GM19455 (cell line): Measurements from ENCODE around the gene CDK15.

Source experiments
- ATAC-seq: cut with Tn5 transposase; IDR thresholded peaks from one replicate; pipeline ENCODE4 v1.9.1; 2021; ENCODE audit not compliant: unreplicated experiment

Gene CDK15

DNA sequence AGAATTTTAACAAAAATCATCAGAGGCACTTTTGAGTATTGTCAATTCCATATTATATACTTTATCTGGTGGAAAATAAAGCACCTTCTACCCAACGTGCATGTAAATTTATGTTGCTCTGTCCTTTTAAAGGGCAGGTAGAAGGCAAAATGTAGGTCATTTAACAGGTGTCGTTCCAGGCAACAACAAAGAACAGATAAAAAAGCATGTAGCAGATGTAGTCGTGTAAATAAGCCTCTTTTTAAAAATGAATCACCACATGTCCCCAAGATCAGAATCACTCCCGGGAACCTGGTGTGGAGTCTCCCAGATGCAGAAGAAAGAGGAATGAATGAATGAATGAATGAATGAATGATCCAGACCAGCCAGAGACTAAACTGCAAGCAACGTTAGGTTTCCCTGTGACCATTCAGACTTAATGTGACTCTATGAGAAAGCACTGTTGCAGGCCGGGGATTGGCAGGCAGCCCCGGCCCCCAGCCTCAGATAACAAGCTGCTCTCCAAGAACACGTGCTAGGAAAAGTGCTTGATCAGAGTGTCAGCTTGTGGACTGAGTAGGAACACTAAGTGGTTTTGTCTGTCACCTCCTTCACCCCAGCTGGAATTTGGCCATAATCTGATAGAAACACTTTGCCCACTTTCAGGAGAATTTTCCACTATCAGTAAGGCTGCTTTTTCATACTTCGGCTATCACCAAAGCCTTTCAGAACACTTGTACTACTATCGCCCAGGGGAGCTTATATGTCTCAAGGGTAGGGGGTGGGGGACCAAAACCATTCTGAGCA is 100.6 kb downstream of the CDK15 start:
- no peak for ATAC-seq

DNA sequence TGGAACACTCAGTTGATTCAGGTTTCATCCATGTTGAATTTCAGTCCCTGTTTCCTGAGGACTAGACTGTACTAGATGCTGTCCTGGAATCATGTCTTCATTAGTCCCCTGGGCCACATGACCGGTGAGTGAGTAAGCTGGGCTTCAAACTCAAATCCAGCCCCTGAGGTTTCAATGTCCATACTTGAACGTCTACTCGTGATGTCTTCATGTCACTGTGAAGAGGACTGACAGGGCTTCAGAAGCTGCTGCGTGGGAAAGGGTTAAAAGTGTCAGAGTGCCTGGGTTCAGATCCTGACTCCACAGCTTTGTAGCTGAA is 101.2 kb downstream of the CDK15 start:
- ATAC-seq, result no peak

DNA sequence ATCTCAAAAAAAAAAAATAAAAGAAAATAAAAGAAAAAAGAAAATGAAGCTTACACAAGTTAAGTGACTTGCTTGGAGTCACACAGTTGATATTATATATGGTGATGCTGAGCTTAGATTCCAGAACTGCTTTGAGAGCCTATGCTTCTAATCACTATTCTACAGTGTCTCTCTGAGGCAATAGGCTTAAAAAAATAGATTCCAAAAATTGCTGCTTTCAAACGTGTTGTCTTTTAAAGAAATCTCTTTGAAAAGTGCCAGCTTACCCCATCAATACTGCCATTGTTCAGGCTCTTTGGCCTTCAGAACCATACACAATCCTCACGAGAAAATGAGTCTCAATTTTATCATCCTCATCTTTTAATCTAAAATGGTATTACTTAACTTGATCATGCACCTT is 102.6 kb downstream of the CDK15 start:
- no peak for ATAC-seq

DNA sequence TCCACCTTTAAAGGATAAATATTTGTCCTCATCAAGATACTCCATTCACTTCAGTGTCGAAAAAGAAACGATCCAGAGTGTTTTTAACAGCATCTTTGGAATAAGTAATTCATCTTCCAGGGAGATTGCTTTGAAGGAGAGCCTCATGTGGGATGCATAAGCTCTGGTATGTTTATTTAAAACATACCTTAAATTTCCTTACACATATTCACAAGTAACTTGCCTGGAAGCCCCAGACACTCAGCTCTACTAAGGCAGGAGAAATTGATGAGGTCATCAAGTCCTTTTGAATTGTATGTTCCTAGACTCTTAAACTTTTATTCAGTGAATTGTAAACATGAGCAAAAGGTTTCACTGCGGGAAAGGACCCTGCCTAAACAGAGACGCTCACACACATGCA is 103.0 kb downstream of the CDK15 start:
- no peak for ATAC-seq

DNA sequence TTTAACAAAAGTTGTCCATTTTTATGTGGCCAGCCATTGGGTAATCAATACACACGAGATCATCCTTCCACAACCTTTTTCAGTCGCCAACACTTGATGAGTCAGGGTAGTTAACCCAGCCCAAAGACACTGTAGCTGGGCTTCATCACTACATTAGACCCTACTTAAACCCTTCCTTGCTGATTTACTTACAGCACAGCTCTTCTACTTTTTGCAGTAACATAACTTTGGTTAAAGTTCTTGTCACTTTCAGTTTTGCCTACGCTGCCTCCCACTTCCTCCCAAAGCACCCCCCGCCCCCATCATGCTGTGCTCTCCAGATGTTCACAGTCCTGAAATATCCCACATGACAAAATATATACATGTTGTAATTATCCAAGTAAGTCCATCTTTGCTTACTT is 103.6 kb downstream of the CDK15 start:
- ATAC-seq, result peak; percentile 80

DNA sequence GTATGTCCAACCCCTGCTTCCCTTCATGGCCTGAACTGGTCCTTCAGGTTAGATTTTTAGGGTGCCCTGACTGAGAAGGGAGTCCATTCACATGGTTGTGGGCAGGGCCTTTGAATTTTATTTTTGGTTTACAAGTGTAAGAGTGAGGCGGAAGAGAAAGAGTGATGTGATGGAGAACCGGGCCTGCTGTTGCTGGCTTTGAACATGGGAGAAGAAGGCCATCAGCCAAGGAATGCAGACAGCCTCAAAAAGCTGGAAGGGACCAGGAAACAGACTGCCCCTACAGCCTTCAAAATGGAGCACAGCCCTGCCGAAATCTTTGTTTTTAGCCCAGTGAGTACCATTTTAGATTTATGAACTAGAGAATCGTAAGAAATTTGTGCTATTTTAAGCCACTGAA is 105.0 kb downstream of the CDK15 start:
- ATAC-seq, result no peak

DNA sequence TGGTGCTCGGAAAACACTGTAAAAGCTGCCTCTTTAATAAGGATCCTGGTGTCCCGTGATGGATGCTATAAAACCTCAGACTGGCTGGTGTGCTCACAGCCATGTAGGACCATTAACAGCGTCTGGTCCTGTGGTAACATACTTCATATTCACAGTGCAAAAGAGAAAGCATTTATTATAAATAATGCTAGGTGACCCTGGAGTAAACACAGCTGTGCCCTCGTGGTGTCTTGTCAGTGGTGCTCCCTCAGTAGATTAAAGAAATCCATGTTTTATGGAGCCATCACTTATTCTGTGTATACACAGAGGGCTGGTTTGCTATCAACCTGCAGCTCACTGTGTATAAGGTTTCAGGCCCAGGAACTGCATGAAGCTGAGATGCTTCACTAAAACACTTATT is 106.9 kb downstream of the CDK15 start:
- no peak for ATAC-seq

DNA sequence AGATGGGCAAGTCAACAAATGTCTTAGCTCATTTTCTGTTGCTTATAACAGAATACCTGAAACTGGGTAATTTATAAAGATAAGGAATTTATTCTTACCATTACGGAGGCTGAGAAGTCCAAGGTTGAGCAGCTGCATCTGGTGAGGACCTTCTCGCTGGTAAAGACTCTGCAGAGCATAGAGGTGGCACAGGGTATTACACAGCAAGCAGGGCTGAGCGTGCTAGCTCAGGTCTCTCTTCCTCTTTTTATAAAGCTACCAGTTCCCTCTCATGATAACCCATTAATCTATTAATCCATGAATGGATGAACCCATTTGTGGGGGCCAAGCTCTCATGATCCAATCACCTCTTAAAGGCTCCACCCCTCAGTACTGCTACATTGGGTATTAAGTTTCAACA is 109.1 kb downstream of the CDK15 start:
- peak; percentile 75 for ATAC-seq

DNA sequence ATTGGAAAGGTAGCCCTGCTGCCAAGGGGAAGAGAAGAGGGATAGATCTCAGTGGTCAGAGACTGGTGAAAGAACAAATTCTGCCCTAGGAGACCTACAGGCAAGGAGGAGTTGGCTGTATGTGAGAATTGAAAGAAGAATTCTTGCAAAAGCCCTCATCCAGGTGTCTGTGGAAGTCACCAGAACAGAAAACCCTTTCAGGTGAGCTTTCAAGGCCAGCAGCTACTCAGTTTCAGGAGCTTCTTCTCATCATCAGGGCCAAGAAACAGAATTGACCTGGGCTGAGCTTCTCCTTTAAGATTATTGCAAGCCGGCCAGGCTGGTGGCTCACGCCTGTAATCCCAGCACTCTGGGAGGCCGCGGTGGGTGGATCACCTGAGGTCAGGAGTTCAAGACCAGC is 110.2 kb downstream of the CDK15 start:
- no peak for ATAC-seq

DNA sequence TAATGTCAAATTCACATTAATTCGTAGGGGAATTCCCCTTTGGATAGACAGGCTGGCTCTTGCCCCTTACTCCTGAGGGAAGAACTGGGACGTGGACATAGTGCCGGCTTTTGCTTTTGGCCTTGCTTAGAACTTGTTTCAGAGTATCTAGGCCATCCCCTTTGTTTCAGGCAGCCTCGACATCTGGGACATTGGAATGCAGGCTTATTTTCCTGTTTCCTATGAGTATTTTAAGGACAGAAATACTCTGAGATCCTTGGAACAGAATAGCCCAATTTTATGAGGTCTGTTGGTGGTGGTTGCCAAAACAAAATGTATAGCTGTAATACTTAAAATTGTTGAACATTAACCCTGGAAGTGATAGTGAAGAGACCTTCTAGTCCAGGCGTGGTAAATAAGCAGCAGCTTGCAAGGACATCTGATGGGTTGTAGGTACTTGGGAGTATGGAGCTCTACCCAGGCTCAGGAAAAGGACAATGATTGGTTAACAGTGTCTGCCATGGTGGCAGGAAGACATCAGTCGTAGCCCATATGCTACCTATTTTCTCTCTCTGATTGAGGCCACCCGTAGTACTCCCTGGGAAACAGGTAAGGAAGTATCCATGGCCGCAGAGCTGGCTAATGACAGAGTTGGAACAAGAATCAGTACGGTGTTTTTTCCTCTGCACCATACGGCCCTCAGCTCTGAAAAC is 112.4 kb downstream of the CDK15 start:
- ATAC-seq, result no peak

DNA sequence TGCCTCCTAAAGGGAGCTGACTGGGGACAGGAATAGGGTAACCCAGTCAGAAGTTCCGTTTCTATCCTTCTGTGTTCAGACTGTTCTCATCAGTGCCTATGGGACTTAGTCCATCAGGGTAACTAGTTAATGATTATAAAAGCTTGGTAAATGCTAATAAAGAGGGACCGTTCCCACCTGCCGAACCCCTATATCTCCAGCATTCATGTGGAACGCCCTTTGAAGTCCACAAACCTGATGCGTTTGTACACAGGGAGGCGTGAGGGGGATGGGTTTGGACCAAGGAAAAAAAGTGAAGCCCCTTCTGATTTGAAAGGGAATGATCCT is 112.9 kb downstream of the CDK15 start:
- no peak for ATAC-seq

DNA sequence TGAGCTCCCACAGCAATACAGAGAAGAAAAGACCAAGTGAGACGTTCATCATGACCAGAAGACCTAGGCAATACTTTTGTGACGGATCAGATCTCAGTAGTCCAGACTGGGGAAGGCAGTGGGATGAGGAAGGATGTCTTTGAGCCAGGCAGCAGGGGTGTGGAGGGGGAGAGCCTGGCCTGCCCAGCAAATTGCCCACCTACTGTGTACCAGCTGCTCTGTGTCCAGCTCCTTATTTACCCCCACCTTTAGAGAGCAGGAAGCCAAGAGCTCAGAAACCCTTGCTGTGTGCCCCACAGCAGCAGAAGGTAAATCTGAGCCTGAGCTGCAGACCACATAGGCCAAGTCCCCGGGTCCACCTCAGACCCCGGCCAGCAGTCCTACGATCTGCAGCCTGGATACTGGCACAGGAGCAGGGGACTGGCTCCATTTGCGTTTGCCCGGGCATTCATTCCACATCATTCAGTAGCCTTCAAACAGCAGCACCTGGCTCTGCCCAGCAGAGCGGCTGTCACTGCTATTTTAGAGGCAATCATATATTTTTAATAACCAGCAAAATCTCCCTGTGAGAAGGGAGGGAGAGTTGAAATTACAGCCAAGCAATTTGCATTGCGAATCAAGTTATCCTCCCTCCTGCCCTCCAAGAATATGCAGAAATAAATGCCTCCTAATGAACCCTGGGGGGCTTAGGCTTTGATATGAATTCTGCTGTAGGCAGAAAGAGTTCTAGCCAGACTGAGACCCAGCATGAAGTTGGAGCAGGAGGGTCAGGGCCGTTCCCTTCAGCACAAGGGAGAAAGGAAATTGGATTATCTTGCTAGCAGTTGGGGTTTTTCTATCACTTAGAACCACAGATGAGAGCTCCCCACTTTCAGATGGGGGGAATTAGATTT is 117.3 kb downstream of the CDK15 start:
- no peak for ATAC-seq

DNA sequence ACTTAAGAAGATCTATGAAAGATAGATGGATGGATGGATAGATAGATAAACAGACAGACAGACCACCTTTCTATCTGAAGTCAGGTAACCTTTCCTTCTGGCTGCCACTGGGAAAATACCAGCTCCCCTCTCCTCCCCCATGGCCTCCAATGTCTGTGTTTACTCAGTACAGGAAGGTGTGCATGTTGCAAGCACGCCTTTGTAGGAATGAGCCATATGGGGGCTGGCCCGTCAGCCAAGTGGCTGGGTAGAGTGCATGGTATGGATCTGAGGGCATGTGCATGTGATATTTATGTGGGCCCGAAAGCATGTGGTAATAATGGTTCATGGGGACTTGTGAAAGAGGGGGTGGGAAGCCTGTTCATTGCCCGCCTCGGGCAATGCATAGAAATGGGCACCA is 118.1 kb downstream of the CDK15 start:
- ATAC-seq, result no peak

DNA sequence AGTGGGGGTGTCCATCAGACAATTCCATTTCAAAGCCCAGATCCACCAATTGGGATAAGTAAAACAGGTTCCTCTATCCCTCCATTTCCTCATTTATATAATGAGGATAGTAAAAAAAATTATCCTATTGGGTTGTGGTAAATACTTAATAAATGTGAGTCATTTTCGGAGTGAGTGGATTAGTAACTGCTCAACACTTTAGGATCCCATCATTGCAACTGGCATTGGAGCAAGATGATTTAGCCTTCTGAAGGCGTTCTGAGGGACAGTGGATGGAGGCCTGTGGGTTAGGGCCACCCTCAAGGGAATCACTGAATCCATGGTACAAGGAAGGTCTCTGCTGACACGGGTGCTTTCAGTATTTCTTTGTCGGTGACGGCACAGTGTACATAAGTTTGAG is 118.7 kb downstream of the CDK15 start:
- ATAC-seq, result no peak

DNA sequence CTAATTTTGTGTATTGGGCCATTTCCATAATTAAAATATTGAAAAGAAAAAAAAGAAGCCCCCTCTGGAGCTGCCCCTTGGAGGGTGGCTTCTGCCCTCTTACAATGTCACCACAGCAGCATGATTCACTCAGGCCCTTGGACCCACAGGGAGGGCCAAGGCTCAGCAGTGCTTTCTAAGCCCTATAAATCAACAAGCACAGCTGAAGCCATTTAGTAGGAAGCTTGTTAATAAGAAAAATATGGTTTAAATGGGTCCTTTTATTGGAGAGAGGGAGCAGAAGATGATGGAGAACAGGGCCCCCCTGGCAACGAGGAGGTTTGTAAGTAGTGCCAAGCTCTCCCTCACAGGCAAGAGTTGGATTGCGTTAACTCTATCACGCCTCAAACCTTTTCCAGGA is 119.7 kb downstream of the CDK15 start:
- no peak for ATAC-seq

DNA sequence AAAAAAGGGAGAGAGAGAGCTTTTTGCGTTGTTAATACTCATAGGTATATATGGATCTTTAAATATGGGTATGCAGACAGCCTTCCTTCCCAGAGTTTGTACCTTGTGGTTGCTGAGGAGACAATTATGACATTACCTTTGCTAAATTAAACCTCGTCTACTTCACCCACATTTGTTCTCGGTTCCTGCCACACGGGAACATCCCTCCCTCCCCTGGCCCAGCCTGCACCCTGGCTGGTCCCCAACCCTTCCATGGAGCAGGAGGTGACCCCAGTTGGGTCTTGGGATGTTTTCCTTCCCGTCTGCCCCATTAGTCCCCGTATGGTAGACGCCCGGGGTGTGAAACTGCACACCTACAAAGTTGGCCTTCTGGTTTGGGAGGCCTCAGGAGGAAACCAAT is 122.0 kb downstream of the CDK15 start:
- ATAC-seq, result no peak

DNA sequence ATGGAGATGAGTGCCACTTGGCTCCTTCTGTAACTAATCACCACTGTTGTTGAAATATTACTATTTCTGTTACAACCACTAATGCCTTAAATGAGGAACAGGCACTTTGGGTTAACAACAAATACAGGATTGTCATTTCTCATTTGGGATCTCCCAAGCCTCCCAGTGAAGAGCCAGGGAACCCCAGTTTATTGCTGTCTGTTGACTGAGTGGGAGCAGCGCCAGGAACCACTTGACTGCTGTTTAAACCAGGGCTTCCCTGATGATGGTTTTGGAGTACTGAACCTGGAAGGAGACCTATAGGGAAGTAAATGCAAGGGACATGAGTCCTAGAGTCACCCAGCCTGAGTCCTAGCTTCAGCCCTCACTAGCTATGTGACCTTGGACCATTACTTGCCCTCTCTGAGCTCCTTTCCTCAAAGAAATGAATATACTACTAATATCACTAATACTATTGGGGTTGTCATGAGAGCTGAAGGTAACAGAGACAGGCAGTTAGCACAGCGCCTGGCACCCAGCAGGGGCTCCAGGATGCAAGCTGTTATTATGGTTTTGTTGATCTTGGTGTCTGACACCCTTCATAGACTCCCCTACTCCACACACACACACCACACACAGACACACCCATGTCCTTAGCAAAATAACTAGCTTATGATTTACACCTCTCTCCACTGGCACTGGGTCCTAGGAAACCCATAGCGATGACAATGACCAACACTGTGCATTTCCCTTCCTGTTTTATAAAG is 123.1 kb downstream of the CDK15 start:
- ATAC-seq, result no peak

DNA sequence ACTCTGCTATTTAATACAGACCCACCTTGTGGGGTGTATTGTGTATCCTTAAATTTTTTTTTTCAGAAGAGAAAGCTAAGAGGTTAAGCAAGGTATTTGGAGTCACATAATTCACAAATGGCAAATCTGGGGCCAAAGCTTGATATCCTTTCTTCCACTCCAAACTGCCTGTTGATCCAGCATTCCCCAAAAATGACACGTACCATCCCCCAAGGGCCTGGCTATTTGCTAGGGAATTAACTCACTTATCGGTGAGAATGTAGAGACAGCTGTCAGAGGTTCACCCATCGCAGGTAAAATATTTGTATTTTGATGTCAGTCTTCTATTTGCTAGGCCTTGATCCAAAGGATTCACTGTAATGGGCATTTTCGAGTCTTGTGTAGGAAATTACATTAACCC is 123.7 kb downstream of the CDK15 start:
- no peak for ATAC-seq

DNA sequence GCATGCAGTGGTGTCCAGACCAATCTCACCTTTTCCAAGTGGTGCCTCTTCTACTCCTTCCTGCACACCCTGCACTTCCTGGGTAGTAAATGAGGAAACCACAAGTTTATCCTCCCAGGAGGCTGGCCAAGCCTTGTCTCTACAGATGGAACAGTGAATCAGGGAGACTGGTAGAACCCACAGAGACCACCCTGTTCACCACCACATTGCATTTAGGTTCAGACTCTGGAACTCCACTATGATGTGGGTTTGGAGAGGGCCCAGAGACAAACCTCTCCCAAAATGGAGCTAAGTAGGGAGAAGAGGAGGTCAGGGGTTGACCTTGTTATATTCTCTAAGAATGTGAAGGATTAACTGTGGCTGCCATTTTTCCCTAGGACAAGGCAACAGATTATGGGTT is 124.5 kb downstream of the CDK15 start:
- no peak for ATAC-seq

DNA sequence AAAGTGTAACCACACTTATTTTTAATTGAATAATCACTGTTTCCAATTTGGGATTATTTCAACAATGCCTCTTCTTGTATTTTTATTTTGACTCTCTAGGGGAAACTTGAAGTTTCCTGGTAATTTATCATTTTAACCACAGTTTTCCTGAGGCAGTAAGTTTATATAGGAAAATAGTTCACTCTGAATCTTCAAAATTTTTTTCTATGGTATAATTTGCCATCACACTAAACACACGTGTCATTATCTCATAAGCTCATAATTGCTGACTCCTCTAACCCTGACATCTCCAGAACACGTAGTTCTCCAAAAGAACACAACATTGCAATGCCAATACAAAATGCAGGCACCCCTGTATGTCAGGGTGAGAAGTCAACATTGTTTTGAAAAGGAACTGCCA is 125.1 kb downstream of the CDK15 start:
- no peak for ATAC-seq

DNA sequence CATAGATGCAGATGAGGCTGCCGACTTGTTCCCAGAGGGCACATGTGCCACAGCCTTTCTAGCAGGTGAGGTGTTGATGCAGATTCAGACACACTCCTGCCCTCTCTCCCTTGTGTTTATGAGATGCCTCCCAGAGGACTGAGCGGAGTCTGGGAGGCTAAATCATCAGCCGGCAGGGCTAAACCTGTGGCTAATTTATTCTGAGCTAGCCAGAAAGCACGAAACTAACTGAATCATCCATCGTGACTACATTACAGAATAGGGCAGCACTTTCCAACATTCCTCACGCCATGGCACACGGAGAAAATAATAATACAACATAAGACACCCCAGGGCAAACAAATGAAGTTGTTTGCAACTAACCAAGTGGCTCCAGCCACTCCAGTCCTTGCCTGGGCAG is 125.6 kb downstream of the CDK15 start:
- ATAC-seq, result no peak
